AG04449 (cell line): Measurements from ENCODE around the gene KIF3C.

Experiments used
- CTCF ChIA-PET: fragments of 350-600 bp; formaldehyde crosslinking; extraction: SDS; loops from one replicate; lab custom pipeline; 2021; ENCODE audit warnings: antibody characterized with exemption; lab: Yijun Ruan, JAX
- POLR2A ChIA-PET: fragments of 400-600, 350-600 bp; formaldehyde crosslinking; extraction: SDS; loops from one replicate; lab custom pipeline; 2020; ENCODE audit warnings: antibody characterized with exemption, inconsistent platforms; lab: Yijun Ruan, JAX
- DNase-seq: peaks from one replicate; pipeline ENCODE4 v3.0.0-alpha.2; 2010; ENCODE audit warnings: low read depth, low spot score
- H3K4me3 ChIP-seq: 2 replicates; pipeline ENCODE4 v1.5.1; 2011; ENCODE audit warnings: low read depth, mild to moderate bottlenecking, control low read depth, low read length
- TF ChIP-seq, protein P1 (sequence below): IDR thresholded peaks from one replicate; pipeline ENCODE4 v1.5.1; 2011; ENCODE audit warnings: mild to moderate bottlenecking, moderate library complexity, low read length, control low read depth, inconsistent platforms; ENCODE audit not compliant: insufficient read depth; ENCODE audit errors: missing control alignments

Gene KIF3C

DNA sequence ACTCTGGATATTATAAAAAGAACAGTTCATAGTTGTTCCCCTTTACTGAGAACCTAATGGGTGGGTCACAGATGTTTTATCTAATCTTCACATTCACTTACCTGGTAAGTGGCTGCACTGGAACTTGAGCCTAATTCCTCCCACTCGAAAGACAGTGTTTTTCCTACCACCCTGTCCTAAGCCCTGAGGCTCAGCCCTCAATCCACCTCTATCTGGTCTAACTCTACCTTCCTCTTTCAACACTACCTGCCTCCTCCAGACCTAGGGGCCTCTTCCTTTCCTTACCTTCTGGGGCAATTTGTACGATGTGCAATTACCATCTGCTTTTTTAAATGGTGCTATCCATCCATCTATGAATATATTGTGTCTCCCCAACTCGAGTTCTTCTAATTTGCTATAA is 9.7 kb upstream of the KIF3C start:
- ChIA-PET CTCF (interaction anchor here (0.9 to 9.9 kb wide), 35 partner anchors 8 to 201 kb away, joined by 3 to 189 read pairs (median 4); partner anchors contain the start of genes KIF3C and RAB10), POLR2A (no interaction called here)
- no peak for DNase-seq
- H3K4me3 ChIP-seq, result no peak overlapping the region
- TF ChIP-seq, protein P1, sequence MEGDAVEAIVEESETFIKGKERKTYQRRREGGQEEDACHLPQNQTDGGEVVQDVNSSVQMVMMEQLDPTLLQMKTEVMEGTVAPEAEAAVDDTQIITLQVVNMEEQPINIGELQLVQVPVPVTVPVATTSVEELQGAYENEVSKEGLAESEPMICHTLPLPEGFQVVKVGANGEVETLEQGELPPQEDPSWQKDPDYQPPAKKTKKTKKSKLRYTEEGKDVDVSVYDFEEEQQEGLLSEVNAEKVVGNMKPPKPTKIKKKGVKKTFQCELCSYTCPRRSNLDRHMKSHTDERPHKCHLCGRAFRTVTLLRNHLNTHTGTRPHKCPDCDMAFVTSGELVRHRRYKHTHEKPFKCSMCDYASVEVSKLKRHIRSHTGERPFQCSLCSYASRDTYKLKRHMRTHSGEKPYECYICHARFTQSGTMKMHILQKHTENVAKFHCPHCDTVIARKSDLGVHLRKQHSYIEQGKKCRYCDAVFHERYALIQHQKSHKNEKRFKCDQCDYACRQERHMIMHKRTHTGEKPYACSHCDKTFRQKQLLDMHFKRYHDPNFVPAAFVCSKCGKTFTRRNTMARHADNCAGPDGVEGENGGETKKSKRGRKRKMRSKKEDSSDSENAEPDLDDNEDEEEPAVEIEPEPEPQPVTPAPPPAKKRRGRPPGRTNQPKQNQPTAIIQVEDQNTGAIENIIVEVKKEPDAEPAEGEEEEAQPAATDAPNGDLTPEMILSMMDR, result no peak

DNA sequence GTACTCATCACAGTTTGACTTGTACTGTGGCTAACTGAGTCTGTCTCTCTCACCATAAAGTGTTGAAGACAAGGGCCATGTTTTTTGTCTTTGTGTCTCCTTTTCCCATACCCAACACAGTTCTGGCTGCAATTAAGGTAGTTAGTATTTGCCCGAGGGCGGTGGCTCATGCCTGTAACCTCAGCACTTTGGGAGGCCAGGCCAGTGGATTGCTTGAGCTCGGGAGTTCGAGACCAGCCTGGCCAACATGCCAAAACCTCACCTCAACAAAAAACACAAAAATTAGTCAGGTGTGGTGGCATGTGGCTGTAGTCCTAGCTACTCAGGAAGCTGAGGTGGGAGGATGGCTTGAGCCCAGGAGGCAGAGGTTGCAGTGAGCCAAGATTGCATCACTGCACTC is 6.9 kb upstream of the KIF3C start:
- DNase-seq, result no peak
- ChIA-PET POLR2A (no interaction called here), CTCF (interaction anchor here (1.3 to 9.9 kb wide), 6 partner anchors 9 to 156 kb away, joined by 3 to 189 read pairs (median 8); no protein-coding TSS in a partner anchor)
- TF ChIP-seq, protein P1, result no peak
- H3K4me3 ChIP-seq, result no peak overlapping the region

GRCh38 chr2:25988134-25988533 is 5.8 kb upstream of the KIF3C start:
- ChIA-PET POLR2A (no interaction called here), CTCF (interaction anchor here (1.3 to 9.9 kb wide), 4 partner anchors 10 to 157 kb away, joined by 3 to 189 read pairs (median 7); no protein-coding TSS in a partner anchor)
- no peak overlapping the region for H3K4me3 ChIP-seq
- no peak for DNase-seq
- TF ChIP-seq, protein P1, result no peak

GRCh38 chr2:25983735-25984134 is 1.4 kb upstream of the KIF3C start:
- ChIA-PET POLR2A (interaction anchor here (0.6 kb wide), 1 partner anchor 105 kb away, joined by 3 read pairs; the partner anchor contains the start of gene ASXL2), CTCF (interaction anchor here (1.5 to 2.1 kb wide), 2 partner anchors 33 to 131 kb away, joined by 3 to 7 read pairs; no protein-coding TSS in a partner anchor)
- no peak overlapping the region for H3K4me3 ChIP-seq
- no peak for DNase-seq
- TF ChIP-seq, protein P1, result no peak

- no peak for DNase-seq
- POLR2A ChIA-PET, result interaction anchor here (0.6 kb wide), 1 partner anchor 104 kb away, joined by 3 read pairs; the partner anchor contains the start of gene ASXL2
- TF ChIP-seq, protein P1, result no peak
- CTCF ChIA-PET, result interaction anchor here (2.1 to 4.9 kb wide), 3 partner anchors 8 to 163 kb away, joined by 7 to 27 read pairs (median 14); no protein-coding TSS in a partner anchor
- H3K4me3 ChIP-seq, result peak overlapping the region; percentile 72
These were observed 627 bp upstream of the KIF3C start for GRCh38 chr2:25982968-25983280.

DNA sequence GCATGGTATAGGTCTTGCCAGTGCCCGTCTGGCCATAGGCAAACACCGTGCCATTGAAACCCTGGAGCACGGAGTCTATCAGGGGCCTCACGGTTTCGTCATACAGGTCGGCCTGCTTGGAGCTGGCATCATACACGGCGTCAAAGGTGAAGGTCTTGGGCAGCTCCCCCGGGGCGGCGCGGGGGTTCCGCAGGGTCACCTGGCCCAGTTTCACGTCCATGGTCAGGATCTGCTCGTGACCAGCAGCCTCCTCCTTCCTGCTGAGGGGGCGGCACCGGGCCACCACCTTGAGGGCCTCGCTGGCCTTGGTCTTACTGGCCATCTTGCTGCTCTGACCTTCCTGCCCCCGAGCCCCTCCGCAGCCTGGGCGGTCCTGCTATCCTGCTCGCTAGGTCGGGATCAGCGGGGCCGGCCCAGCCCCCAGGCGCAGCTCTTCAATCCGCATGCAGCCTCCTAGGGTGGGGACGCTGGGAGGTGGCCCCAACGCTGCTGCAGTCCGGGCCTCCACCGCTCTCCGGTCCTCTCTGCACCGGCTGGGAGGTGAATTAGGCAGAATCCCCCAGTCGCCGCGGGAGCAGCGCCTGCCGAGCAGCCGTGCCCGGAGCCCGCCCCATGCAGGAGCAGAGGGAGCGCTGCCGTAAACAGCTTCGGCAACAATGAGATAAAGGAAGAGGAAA is 563 bp downstream of the KIF3C start:
- ChIA-PET CTCF (interaction anchor here (0.8 to 4.9 kb wide), 8 partner anchors 9 to 164 kb away, joined by 3 to 27 read pairs (median 4); no protein-coding TSS in a partner anchor), POLR2A (no interaction called here)
- no peak for DNase-seq
- TF ChIP-seq, protein P1, result no peak
- peak overlapping the region; percentile 72 for H3K4me3 ChIP-seq
